ENCODE measurements around the gene SEPHS2.

DNA sequence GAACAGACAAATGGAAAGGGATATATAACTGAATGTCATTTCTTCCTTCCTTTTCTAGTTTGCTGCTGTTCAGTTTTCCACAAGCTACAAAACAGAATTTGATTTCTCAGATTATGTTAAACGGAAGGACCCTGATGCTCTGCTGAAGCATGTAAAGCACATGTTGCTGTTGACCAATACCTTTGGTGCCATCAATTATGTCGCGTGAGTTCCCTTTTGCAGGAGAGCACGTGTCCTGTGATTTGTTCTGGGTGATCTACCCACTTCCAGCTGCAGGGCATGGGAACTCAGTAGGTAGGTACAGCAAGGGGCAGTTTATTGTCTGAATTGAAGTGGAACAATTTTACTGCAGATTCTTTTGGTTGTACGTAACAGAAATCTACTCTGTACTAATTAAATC lies 35.7 kb upstream of the SEPHS2 start:
- TF ChIP-seq, protein P1, sequence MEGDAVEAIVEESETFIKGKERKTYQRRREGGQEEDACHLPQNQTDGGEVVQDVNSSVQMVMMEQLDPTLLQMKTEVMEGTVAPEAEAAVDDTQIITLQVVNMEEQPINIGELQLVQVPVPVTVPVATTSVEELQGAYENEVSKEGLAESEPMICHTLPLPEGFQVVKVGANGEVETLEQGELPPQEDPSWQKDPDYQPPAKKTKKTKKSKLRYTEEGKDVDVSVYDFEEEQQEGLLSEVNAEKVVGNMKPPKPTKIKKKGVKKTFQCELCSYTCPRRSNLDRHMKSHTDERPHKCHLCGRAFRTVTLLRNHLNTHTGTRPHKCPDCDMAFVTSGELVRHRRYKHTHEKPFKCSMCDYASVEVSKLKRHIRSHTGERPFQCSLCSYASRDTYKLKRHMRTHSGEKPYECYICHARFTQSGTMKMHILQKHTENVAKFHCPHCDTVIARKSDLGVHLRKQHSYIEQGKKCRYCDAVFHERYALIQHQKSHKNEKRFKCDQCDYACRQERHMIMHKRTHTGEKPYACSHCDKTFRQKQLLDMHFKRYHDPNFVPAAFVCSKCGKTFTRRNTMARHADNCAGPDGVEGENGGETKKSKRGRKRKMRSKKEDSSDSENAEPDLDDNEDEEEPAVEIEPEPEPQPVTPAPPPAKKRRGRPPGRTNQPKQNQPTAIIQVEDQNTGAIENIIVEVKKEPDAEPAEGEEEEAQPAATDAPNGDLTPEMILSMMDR (IDR thresholded peaks at IDR 0.05): no peak
- TF ChIP-seq POLR2A (IDR thresholded peaks at IDR 0.05) (no peak), EP300 (IDR thresholded peaks at IDR 0.05) (no peak)

All from stomach (tissue), 4 donors.